Right lobe of liver (tissue), 6 donors: ENCODE results near the gene SEH1L. TPM values are rescaled to one million over a fixed set of nuclear protein-coding genes. Genes with fewer than 3 reads are reported as not detected.
"Not testable (repeated sequence)": the region's sequence is repeated elsewhere in the genome, so short reads cannot be mapped to it uniquely, and the experiment has no call there.

Experiments
- ATAC-seq, 4 donors: fragments of 200-7000 bp; cut with Tn5 transposase; one replicate each; pipeline ENCODE4 v1.9.1; 2020; ENCODE audit warnings: mild to moderate bottlenecking in 4 of 4, moderate library complexity in 4 of 4
- DNase-seq, 3 donors: peaks; one replicate each; pipeline ENCODE4 v3.0.0-alpha.2; 2020
- H3K27ac ChIP-seq, 3 donors: fragments of 200-600 bp; one replicate each; pipeline ENCODE4 v1.8.0; 2022
- H3K27me3 ChIP-seq, 2 donors: fragments of 200-600 bp; one replicate each; pipeline ENCODE4 v1.8.0; 2022
- H3K36me3 ChIP-seq, 4 donors: fragments of 200-600 bp; sonication (generic) in 1 of 4; one replicate each; pipeline versions ENCODE4 v1.5.1 to v1.8.0; 2017 to 2022; ENCODE audit warnings: control low read depth in 1 of 4
- H3K4me1 ChIP-seq, 4 donors: fragments of 200-600 bp; sonication (generic) in 1 of 4; one replicate each; pipeline versions ENCODE4 v1.5.1 to v1.8.0; 2017 to 2022; ENCODE audit warnings: control low read depth in 1 of 4
- H3K4me3 ChIP-seq, 3 donors: fragments of 200-600 bp; one replicate each; pipeline ENCODE4 v1.8.0; 2022
- H3K9me3 ChIP-seq, 4 donors: fragments of 200-600 bp; sonication (generic) in 1 of 4; one replicate each; pipeline versions ENCODE4 v1.5.1 to v1.8.0; 2017 to 2022; ENCODE audit warnings: control low read depth in 1 of 4
- CTCF ChIP-seq, 4 donors: fragments of 200-600 bp in 3 of 4; fragments of 450-650 bp in 1 of 4; IDR thresholded peaks; one replicate each; pipeline versions ENCODE4 v1.5.1 to v1.8.0; 2016 to 2022; ENCODE audit warnings: antibody characterized with exemption in 4 of 4, mild to moderate bottlenecking in 2 of 4
- POLR2A ChIP-seq: fragments of 450-650 bp; IDR thresholded peaks from one replicate; pipeline ENCODE4 v1.6.1; 2017; ENCODE audit warnings: antibody characterized with exemption, mild to moderate bottlenecking
- WGBS: methylation state at CpG from one replicate; pipeline ENCODE4 v1.1.6; 2018; ENCODE audit warnings: low coverage, low lambda C conversion rate; ENCODE audit not compliant: insufficient coverage; ENCODE audit errors: missing lambda C conversion rate; 5-methylcytosine and 5-hydroxymethylcytosine counted together
- intact Hi-C, 2 donors: fragments of 100-400 bp; cut with DNase I; formaldehyde crosslinking; loops; one replicate each; pipeline versions ENCODE4 v1.11.2 to v1.14.1; 2022
- total RNA-seq, 6 experiments: library from RNA; depleted of rRNA in 2 of 6; stranded (reverse); fragments of >200 nt in 2 of 6; fragmentation: NEBNext Ultra II Directional in 3 of 6; extraction: Animal tissue kit (Norgen Biotek cat#: 25700) in 3 of 6; gene quantifications; one replicate each; pipeline versions ENCODE4 v1.1.0 to v1.2.4, GENCODE V29; 2016 to 2023
- donor health status: DM: no; HTN: yes; CAD: no.
- donor health status: DM: no; HTN: no; CAD: no.
- donor health status: DM: no; HTN: no; CAD: no.
- donor health status: DM: no; HTN: yes; CAD: no.
- donor health status: DM: no; HTN: yes; CAD: no.

Gene SEH1L
- total RNA-seq, 6 experiments from 2014 or later, result 14.6 to 30.3 (median 20.9) TPM

DNA sequence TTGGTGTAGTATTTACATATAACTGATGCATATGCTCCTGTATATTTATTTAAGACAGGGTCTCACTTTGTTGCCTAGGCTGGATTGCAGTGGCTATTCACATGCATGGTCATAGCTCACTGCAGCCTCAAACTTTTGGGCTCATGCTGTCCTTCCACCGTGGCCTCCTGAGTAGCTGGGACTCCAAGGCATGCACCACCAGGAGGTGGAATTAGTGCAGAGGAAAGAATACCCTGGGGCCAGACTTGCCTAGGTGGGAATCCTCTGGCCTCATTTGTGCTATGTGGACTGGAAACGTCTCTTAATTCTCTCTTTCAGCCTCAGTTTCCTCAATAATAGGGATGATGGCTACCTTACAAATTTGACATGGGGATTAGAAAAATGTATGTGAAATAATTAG lies 45.6 kb downstream of the SEH1L start:
- no peaks in the 10 kb centered on the region for H3K36me3 ChIP-seq
- no peaks in the 10 kb centered on the region for H3K9me3 ChIP-seq
- no peak overlapping the region for H3K4me3 ChIP-seq
- H3K27ac ChIP-seq, result no peak overlapping the region
- WGBS, result 71% methylated on average over 1 of the region's 2 CpGs
- ATAC-seq (no peak), DNase-seq (no peak)
- intact Hi-C loops, result no loop called here
- peaks cover 0 to 13% (median 3%) of the 10 kb centered on the region in 4 donors for H3K4me1 ChIP-seq
- no peaks in the 10 kb centered on the region for H3K27me3 ChIP-seq
- TF ChIP-seq CTCF (IDR thresholded peaks at IDR 0.05), result no peak
- TF ChIP-seq POLR2A, result no peak

DNA sequence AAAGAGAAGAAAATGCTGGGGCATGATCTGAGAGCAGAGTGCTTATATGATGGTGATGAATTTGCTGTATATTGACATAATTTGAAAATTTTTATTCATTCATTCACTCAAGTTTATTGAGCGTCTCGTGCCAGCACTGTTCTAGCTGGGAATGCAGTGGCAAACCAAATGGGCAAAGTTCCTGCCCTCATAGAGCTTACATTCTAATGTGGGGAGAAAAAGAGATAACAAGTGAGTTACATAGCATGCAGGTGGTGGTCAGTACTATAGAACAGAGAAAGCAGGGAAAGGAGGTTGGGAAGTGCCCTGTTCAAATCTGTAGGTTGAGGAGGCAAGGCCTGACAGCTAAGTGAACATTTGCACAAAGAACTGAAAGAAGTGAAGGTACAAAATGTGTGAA lies 47.6 kb downstream of the SEH1L start:
- Histone ChIP-seq H3K27ac (no peak overlapping the region), H3K9me3 (no peaks in the 10 kb centered on the region), H3K4me1 (peaks cover 0 to 11% (median 3%) of the 10 kb centered on the region in 4 donors), H3K36me3 (no peaks in the 10 kb centered on the region), H3K4me3 (no peak overlapping the region), H3K27me3 (no peaks in the 10 kb centered on the region)
- ATAC-seq (no peak), DNase-seq (no peak)
- no peak for TF ChIP-seq CTCF (IDR thresholded peaks at IDR 0.05)
- TF ChIP-seq POLR2A, result no peak
- WGBS, result 63% methylated on average over 2 of the region's 2 CpGs
- intact Hi-C loops, result no loop called here

DNA sequence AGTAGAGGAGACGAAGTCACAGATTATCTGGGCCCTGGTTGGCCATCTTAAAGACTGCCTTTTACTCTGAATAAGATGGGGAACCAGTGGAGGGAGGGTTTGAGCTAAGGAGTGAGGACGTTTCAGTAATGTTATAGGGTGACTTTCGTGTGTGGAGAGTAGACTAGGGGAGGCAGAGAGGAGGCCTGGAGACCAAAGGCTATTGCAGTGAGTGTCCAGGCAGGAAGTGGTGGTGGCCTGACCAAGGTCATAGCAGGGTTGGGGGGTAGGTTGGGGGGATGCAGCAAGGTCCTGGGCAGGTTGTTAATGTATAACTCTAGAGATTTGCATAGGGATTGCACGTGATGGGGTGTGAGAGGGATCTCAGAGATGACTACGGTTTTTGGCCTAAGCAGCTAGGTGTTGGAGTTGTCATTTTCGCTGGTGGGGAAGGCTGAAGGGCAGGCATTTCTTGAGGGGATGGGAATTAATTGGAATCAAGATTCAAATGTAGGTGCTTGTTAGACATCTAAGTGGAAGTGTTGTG lies 48.2 kb downstream of the SEH1L start:
- no peaks in the 10 kb centered on the region for H3K27me3 ChIP-seq
- no peak overlapping the region for H3K27ac ChIP-seq
- no peaks in the 10 kb centered on the region for H3K9me3 ChIP-seq
- H3K4me1 ChIP-seq, result peaks cover 0 to 8% (median 3%) of the 10 kb centered on the region in 4 donors
- H3K4me3 ChIP-seq, result no peak overlapping the region
- peaks cover 0 to 1% (median 0%) of the 10 kb centered on the region in 4 donors for H3K36me3 ChIP-seq
- intact Hi-C loops, result no loop called here
- no peak for TF ChIP-seq POLR2A
- no peak for TF ChIP-seq CTCF (IDR thresholded peaks at IDR 0.05)
- 85% methylated on average over 5 of the region's 6 CpGs for WGBS
- no peak for DNase-seq
- no peak for ATAC-seq

- Histone ChIP-seq H3K4me1 (peaks cover 0 to 8% (median 3%) of the 10 kb centered on the region in 4 donors), H3K36me3 (peaks cover 0 to 8% (median 0%) of the 10 kb centered on the region in 4 donors), H3K9me3 (no peaks in the 10 kb centered on the region), H3K4me3 (no peak overlapping the region), H3K27me3 (no peaks in the 10 kb centered on the region), H3K27ac (no peak overlapping the region)
- TF ChIP-seq POLR2A (no peak), CTCF (IDR thresholded peaks at IDR 0.05) (no peak)
- intact Hi-C loops, result no loop called here
- WGBS, result 82% methylated on average over 10 of the region's 10 CpGs
- ATAC-seq, result no peak
- DNase-seq, result no peak
Observed at GRCh38 chr18:12996661-12997292, 49.0 kb downstream of the SEH1L start.

- ATAC-seq, intact Hi-C loops: not testable (repeated sequence)
Observed at GRCh38 chr18:12997330-12997729, 49.5 kb downstream of the SEH1L start.

More at GRCh38 chr18:12997330-12997729, 49.5 kb downstream of the SEH1L start:
- H3K36me3 ChIP-seq, H3K4me1 ChIP-seq, H3K4me3 ChIP-seq, DNase-seq, H3K27ac ChIP-seq, H3K27me3 ChIP-seq, H3K9me3 ChIP-seq: not testable (repeated sequence)
- 77% methylated on average over 2 of the region's 2 CpGs for WGBS
